ENCODE results near the gene AJUBA.
A peak's percentile ranks its signal among the peaks of the same experiment; 100 is the strongest.
"Not testable (repeated sequence)": the region's sequence is repeated elsewhere in the genome, so short reads cannot be mapped to it uniquely, and the experiment has no call there.

AJUBA gene

GRCh38 chr14:22978981-22979671, 3.2 kb downstream of the AJUBA start:
- DNase-seq: no peak

- no peak for DNase-seq
Measured at GRCh38 chr14:22978487-22978837, 3.9 kb downstream of the AJUBA start.

GRCh38 chr14:22977684-22978486, 4.5 kb downstream of the AJUBA start:
- no peak for DNase-seq

- no peak for DNase-seq
Measured at GRCh38 chr14:22977434-22977683, 5.0 kb downstream of the AJUBA start.

- no peak for DNase-seq
Measured at GRCh38 chr14:22976620-22977433, 5.5 kb downstream of the AJUBA start.

- no peak for DNase-seq
Measured at GRCh38 chr14:22974530-22975313, 7.6 kb downstream of the AJUBA start.

GRCh38 chr14:22973217-22974032, 8.9 kb downstream of the AJUBA start:
- peak; percentile 33 for DNase-seq

GRCh38 chr14:22972313-22972930, 9.9 kb downstream of the AJUBA start:
- DNase-seq: no peak

- DNase-seq: no peak
Measured at GRCh38 chr14:22971152-22971551, 11.2 kb downstream of the AJUBA start.

- no peak for DNase-seq
Measured at GRCh38 chr14:22966783-22967269, 15.5 kb downstream of the AJUBA start.

- not testable (repeated sequence) for DNase-seq
Measured at GRCh38 chr14:22965916-22966782, 16.2 kb downstream of the AJUBA start.

GRCh38 chr14:22962061-22962676, 20.2 kb downstream of the AJUBA start:
- DNase-seq: no peak

GRCh38 chr14:22955702-22956569, 26.4 kb downstream of the AJUBA start:
- no peak for DNase-seq

GRCh38 chr14:22952418-22952817, 29.9 kb downstream of the AJUBA start:
- no peak for DNase-seq

- DNase-seq: not testable (repeated sequence)
Measured at GRCh38 chr14:22951795-22952194, 30.6 kb downstream of the AJUBA start.

GRCh38 chr14:22945642-22946041, 36.7 kb downstream of the AJUBA start:
- DNase-seq: no peak

GRCh38 chr14:22939684-22940083, 42.7 kb downstream of the AJUBA start:
- DNase-seq: no peak

- no peak for DNase-seq
Measured at GRCh38 chr14:22935156-22935555, 47.2 kb downstream of the AJUBA start.

- no peak for DNase-seq
Measured at GRCh38 chr14:22932146-22932545, 50.2 kb downstream of the AJUBA start.

Data from activated CD4-positive, alpha-beta T cell treated with anti-CD3 and anti-CD28 coated beads, Interleukin-2, amount 50 U/mL, for 1 hour (primary cell).